ENCODE data around the gene UACA. TPM values are rescaled to one million over a fixed set of nuclear protein-coding genes. Genes with fewer than 3 reads are reported as not detected.

Gene UACA
- total RNA-seq, 1 experiment from 2014 or later: 24.4 TPM

DNA sequence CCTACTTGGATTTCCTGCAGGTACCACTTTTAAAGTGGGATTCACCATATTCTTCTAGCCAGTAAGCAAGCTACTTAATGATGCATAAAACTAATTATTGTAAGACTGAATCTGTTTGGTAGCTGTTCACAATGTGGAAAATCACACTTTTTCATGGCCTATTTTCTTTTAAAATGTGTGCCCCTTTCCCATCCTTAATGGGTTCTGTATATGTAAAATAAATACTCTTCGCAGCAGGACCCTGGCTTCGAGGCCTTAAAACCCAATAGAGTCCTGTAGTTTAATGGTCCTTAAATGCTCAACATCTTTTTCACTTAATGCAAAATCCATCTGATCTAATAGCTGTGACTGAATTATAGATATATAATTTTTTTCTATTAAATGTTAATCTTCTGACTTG is 111.0 kb downstream of the UACA start:
- DNase-seq (ENCODE audit: low read depth, low spot score): no peak
- in situ Hi-C loops (cut with HindIII; ENCODE audit: low pct_unique_long_range_greater_than_20kb, low sequenced_read_pairs): no loop called here

- in situ Hi-C loops (cut with HindIII; ENCODE audit: low pct_unique_long_range_greater_than_20kb, low sequenced_read_pairs): no loop called here
Observed at GRCh38 chr15:70651303-70651845, 112.0 kb downstream of the UACA start.

DNA sequence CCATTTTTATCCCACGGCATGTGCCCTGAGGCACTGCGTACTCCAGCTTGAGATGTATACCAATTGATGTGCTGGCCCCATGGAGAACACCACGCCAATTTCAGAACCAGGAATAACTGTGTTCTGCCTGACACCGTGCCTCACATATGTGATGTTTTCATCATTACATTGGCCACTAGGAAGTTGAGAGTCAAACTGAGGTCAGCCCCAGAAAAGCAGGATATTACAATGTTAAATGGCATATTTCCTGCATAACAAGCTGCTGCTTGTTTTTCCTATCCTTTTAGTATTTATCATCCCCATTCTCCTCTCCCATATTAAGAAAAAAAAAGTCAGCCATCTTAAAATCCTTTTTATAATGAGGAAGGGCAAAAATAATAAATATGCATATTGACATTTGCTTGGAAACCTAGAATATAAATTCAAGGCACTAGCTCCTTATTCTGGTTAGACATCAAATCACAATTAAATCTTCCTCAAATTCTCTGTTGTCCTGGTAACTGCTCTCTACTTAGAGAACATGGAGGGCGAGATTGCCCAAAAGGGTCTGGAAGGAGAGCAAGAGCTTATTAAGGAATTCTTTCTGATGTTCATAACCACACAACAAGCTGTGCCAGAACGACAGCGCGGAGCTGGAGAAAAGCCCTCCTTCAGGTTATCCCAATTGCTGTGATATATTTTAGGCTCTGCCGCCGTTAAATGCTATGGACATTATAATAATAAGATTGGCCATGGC is 112.6 kb downstream of the UACA start:
- DNase-seq (ENCODE audit: low read depth, low spot score): no peak
- in situ Hi-C loops (cut with HindIII; ENCODE audit: low pct_unique_long_range_greater_than_20kb, low sequenced_read_pairs): no loop called here

More at GRCh38 chr15:70651303-70651845, 112.0 kb downstream of the UACA start:
- DNase-seq (ENCODE audit: low read depth, low spot score): no peak

- in situ Hi-C loops (cut with HindIII; ENCODE audit: low pct_unique_long_range_greater_than_20kb, low sequenced_read_pairs): no loop called here
- DNase-seq (ENCODE audit: low read depth, low spot score): no peak
Observed at GRCh38 chr15:70647396-70647795, 116.0 kb downstream of the UACA start.

GRCh38 chr15:70646169-70646568 is 117.2 kb downstream of the UACA start:
- no peak for DNase-seq (ENCODE audit: low read depth, low spot score)
- in situ Hi-C loops (cut with HindIII; ENCODE audit: low pct_unique_long_range_greater_than_20kb, low sequenced_read_pairs): no loop called here

DNA sequence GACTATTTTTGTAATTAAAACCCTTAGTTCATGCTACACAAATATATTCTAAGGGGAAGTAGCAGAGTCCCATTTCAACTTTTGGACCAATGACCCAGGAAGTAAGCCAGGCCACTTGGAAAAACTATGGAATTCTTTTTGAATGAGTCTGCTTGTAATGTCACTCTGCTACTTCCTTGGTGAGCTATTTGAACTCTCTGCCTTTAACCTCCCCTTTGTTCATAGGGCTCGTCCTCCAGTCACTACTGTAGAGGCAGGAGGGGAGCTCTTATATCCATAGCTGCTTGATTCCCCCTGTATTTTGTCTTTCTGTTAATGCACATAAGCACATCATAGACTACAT is 119.6 kb downstream of the UACA start:
- in situ Hi-C loops (cut with HindIII; ENCODE audit: low pct_unique_long_range_greater_than_20kb, low sequenced_read_pairs): no loop called here
- no peak for DNase-seq (ENCODE audit: low read depth, low spot score)

GRCh38 chr15:70643106-70643782 is 120.1 kb downstream of the UACA start:
- in situ Hi-C loops (cut with HindIII; ENCODE audit: low pct_unique_long_range_greater_than_20kb, low sequenced_read_pairs): no loop called here
- no peak for DNase-seq (ENCODE audit: low read depth, low spot score)

- in situ Hi-C loops (cut with HindIII; ENCODE audit: low pct_unique_long_range_greater_than_20kb, low sequenced_read_pairs): no loop called here
- peak; percentile 45 for DNase-seq (ENCODE audit: low read depth, low spot score)
Observed at GRCh38 chr15:70636540-70637165, 126.7 kb downstream of the UACA start.

- DNase-seq (ENCODE audit: low read depth, low spot score): no peak
- in situ Hi-C loops (cut with HindIII; ENCODE audit: low pct_unique_long_range_greater_than_20kb, low sequenced_read_pairs): no loop called here
Observed at GRCh38 chr15:70635895-70636294, 127.5 kb downstream of the UACA start.

GRCh38 chr15:70633991-70634390 is 129.4 kb downstream of the UACA start:
- in situ Hi-C loops (cut with HindIII; ENCODE audit: low pct_unique_long_range_greater_than_20kb, low sequenced_read_pairs): no loop called here
- no peak for DNase-seq (ENCODE audit: low read depth, low spot score)

- no peak for DNase-seq (ENCODE audit: low read depth, low spot score)
- in situ Hi-C loops (cut with HindIII; ENCODE audit: low pct_unique_long_range_greater_than_20kb, low sequenced_read_pairs): no loop called here
Observed at GRCh38 chr15:70633103-70633831, 130.1 kb downstream of the UACA start.

- in situ Hi-C loops (cut with HindIII; ENCODE audit: low pct_unique_long_range_greater_than_20kb, low sequenced_read_pairs): no loop called here
- DNase-seq (ENCODE audit: low read depth, low spot score): no peak
Observed at GRCh38 chr15:70632491-70633102, 130.8 kb downstream of the UACA start.

DNA sequence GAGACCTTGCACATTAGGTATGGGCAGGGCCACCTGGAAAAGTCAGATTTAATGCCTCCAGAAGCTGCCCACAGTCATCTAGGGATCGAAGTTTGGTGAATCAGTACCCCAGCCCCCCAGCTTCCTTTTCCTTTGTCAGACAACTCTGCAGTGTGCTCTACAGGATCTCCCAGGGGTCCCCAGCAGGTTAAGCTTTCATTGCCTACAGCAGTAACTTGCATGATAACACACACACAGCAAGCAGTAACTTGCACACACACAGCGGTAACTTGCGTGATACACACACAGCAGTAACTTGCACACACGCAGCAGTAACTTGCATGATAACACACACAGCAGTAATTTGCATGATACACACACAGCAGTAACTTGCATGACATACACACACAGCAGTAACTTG is 131.3 kb downstream of the UACA start:
- in situ Hi-C loops (cut with HindIII; ENCODE audit: low pct_unique_long_range_greater_than_20kb, low sequenced_read_pairs): no loop called here
- no peak for DNase-seq (ENCODE audit: low read depth, low spot score)

GRCh38 chr15:70629735-70630273 is 133.6 kb downstream of the UACA start:
- in situ Hi-C loops (cut with HindIII; ENCODE audit: low pct_unique_long_range_greater_than_20kb, low sequenced_read_pairs): no loop called here
- DNase-seq (ENCODE audit: low read depth, low spot score): no peak

DNA sequence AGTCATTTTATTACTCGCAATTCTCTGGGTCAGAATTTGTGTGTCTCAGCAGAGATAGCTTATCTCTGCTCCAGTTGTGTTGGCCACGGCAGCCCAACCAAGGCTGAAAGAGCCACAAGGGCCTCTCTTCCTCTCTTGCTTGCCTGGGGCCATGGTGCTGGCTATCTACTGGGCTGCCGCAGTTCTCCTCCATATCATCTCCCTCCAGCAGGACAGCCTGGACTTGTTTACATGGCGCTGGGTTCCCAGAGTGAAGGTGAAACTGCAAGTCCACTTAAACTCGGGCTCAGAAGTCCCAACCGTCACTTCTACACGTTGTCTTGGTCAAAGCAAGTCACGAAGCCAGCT is 134.8 kb downstream of the UACA start:
- in situ Hi-C loops (cut with HindIII; ENCODE audit: low pct_unique_long_range_greater_than_20kb, low sequenced_read_pairs): no loop called here
- DNase-seq (ENCODE audit: low read depth, low spot score): no peak

DNA sequence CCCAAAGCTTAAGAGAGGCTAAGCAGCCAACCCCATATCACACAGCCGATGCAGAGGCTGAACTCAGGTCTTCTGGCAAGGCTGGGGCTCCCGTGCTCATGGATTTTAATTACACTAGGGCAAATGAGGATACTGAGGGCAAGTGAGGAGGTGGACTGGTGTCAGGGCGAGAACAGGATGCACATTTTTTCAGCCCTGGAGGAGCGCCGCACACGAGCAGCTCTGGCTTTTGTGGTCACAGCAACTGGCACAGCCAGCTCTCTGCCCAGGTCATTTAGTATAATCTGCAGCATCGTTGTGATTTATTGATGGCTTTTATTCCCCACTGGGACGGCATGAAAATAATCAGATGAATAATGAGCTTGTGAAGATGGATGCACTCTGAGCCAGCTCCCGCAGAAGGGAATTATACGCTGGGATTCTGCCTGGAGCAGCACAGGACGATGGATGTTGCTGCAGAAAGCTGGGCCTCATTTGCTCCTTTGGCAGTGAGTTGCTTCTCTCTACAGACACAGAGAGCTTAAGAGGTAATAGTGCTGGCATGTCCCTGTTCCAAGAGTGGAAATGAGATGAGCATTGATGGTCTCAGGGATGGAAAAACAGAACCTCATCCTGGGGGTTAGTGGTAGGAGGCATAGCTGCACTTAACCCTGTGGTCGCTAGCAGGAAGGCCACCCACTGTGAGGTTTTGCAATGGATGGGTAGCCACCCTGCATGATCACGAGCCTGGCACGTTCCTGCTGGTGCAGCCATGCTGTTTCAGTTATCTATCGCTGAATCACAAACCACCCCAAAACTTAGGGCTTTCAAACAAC is 135.4 kb downstream of the UACA start:
- no peak for DNase-seq (ENCODE audit: low read depth, low spot score)
- in situ Hi-C loops (cut with HindIII; ENCODE audit: low pct_unique_long_range_greater_than_20kb, low sequenced_read_pairs): no loop called here

GRCh38 chr15:70627322-70627721 is 136.0 kb downstream of the UACA start:
- in situ Hi-C loops (cut with HindIII; ENCODE audit: low pct_unique_long_range_greater_than_20kb, low sequenced_read_pairs): no loop called here
- no peak for DNase-seq (ENCODE audit: low read depth, low spot score)

Measured in SK-MEL-5 (cell line).